GM23248 (cell line): ENCODE data around the gene MYOM3. TPM values are rescaled to one million over a fixed set of nuclear protein-coding genes. Genes with fewer than 3 reads are reported as not detected.
A peak's percentile ranks its signal among the peaks of the same experiment; 100 is the strongest.

Experiments
- DNase-seq: peaks from one replicate; pipeline ENCODE4 v3.0.0-alpha.2; 2015
- H2AFZ ChIP-seq: fragments of 200-600 bp; sonication (generic); 2 replicates; pipeline ENCODE4 v1.6.1; 2016; ENCODE audit warnings: antibody characterized with exemption
- H3F3A ChIP-seq: fragments of 200-600 bp; sonication (generic); 2 replicates; pipeline ENCODE4 v1.6.1; 2016; ENCODE audit warnings: mild to moderate bottlenecking, antibody characterized with exemption, mixed run types; ENCODE audit not compliant: insufficient read depth
- H3K27ac ChIP-seq: fragments of 200-600 bp; sonication (generic); 2 replicates; pipeline ENCODE4 v1.5.1; 2016; ENCODE audit warnings: mild to moderate bottlenecking
- H3K27me3 ChIP-seq: fragments of 200-600 bp; sonication (generic); replicated peaks from 2 replicates; pipeline ENCODE4 v1.6.1; 2016; ENCODE audit warnings: mild to moderate bottlenecking; ENCODE audit not compliant: insufficient read depth
- H3K36me3 ChIP-seq: fragments of 200-600 bp; sonication (generic); 2 replicates; pipeline ENCODE4 v1.6.1; 2016; ENCODE audit warnings: low read depth, mild to moderate bottlenecking
- H3K4me1 ChIP-seq: fragments of 200-600 bp; sonication (generic); 2 replicates; pipeline ENCODE4 v1.6.1; 2016; ENCODE audit warnings: mild to moderate bottlenecking; ENCODE audit not compliant: insufficient read depth
- H3K4me2 ChIP-seq: fragments of 200-600 bp; sonication (generic); one replicate; pipeline ENCODE4 v1.6.1; 2016; ENCODE audit warnings: mild to moderate bottlenecking; ENCODE audit not compliant: unreplicated experiment
- H3K4me3 ChIP-seq: fragments of 200-600 bp; sonication (generic); 2 replicates; pipeline ENCODE4 v1.5.1; 2016; ENCODE audit warnings: mild to moderate bottlenecking
- H3K79me2 ChIP-seq: fragments of 200-600 bp; sonication (generic); 2 replicates; pipeline ENCODE4 v1.6.1; 2016; ENCODE audit warnings: mild to moderate bottlenecking; ENCODE audit not compliant: insufficient read depth
- H3K9ac ChIP-seq: fragments of 200-600 bp; sonication (generic); 2 replicates; pipeline ENCODE4 v1.6.1; 2016; ENCODE audit warnings: mild to moderate bottlenecking
- H3K9me2 ChIP-seq: fragments of 200-600 bp; sonication (generic); 2 replicates; pipeline ENCODE4 v1.6.1; 2016; ENCODE audit warnings: mixed run types, mild to moderate bottlenecking, moderate library complexity; ENCODE audit not compliant: insufficient read depth
- H3K9me3 ChIP-seq: fragments of 200-600 bp; sonication (generic); one replicate; pipeline ENCODE4 v1.6.1; 2017; ENCODE audit warnings: low read depth
- H4K20me1 ChIP-seq: fragments of 200-600 bp; sonication (generic); 2 replicates; pipeline ENCODE4 v1.6.0; 2016; ENCODE audit not compliant: insufficient read depth
- EZH2 ChIP-seq: fragments of 200-600 bp; sonication (generic); IDR thresholded peaks from 2 replicates; pipeline ENCODE4 v1.6.1; 2018; ENCODE audit warnings: antibody characterized with exemption, mild to moderate bottlenecking; ENCODE audit not compliant: insufficient read depth, poor library complexity, severe bottlenecking
- EZH2phosphoT487 ChIP-seq: fragments of 200-600 bp; sonication (generic); IDR thresholded peaks from 2 replicates; pipeline ENCODE4 v1.6.1; 2018; ENCODE audit warnings: antibody characterized with exemption, moderate library complexity, mild to moderate bottlenecking, low read depth; ENCODE audit not compliant: insufficient read depth
- WGBS, 2 experiments: methylation state at CpG; one replicate each; pipeline ENCODE4 v1.1.6; 2015 to 2017; ENCODE audit warnings: low lambda C conversion rate in 2 of 2, low coverage in 1 of 2; ENCODE audit errors: missing lambda C conversion rate in 2 of 2; 5-methylcytosine and 5-hydroxymethylcytosine counted together
- in situ Hi-C: fragments of 300-500 bp; cut with MboI; formaldehyde crosslinking; loops from 2 replicates; pipeline ENCODE4 v1.15.0; 2020
- polyA plus RNA-seq: library from polyadenylated mRNA; unstranded; fragments of >200 nt; fragmentation: Nextera tagmentation; extraction: Ambion mirVana; gene quantifications from 2 replicates; pipeline ENCODE4 v1.2.1, GENCODE V29; 2016
- total RNA-seq: library from RNA; depleted of rRNA; stranded (reverse); fragments of >200 nt; shearing (Covaris generic); gene quantifications from 2 replicates; pipeline ENCODE4 v1.2.3, GENCODE V29; 2014

Gene MYOM3
- total and polyA plus RNA-seq, 2 experiments from 2014 or later = 1.2 to 1.4 TPM

DNA sequence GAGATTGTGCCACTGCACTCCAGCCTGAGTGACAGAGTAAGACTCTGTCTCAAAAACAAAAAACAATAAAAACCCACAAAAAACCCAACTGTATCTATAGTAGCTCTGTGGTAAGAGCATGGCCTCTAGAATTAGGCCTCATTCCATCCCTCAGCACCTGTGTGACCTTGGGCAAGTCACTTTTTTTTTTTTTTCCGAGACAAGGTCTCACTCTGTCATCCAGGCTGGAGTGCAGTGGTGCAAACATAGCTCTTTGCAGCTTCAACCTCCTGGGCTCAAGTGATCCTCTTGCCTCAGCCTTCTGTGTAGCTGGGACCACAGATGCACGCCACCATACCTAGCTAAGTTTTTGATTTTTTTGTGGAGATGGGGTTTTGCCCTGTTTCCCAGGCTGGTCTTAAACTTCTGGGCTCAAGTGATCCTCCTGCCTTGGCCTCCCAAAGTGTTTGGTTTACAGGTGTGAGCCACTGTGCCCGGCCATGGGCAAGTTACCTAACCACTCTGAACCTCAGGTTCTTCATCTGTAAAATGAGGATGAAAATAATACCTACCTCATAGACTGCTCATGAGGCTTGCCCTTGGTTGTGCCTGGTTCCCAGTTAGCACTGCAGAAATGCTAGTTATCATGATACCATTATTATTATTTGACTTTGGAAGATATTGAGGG, 15.3 kb upstream of the MYOM3 start:
- H3F3A ChIP-seq = peaks cover 5% of the 10 kb centered on the region; the same call in 1 of the 2 replicates
- WGBS, 2 experiments = 85 to 88% methylated on average over 3 of the region's 3 CpGs
- H3K4me1 ChIP-seq = no peaks in the 10 kb centered on the region
- TF ChIP-seq EZH2phosphoT487 (no peak), EZH2 (no peak)
- H3K27ac ChIP-seq = no peak overlapping the region
- H3K9ac ChIP-seq = no peak overlapping the region
- H2AFZ ChIP-seq = no peak overlapping the region
- H3K9me3 ChIP-seq = no peaks in the 10 kb centered on the region
- H3K79me2 ChIP-seq = no peaks in the 10 kb centered on the region
- no peak overlapping the region for H3K4me2 ChIP-seq
- no peaks in the 10 kb centered on the region for H3K27me3 ChIP-seq
- no peak for DNase-seq
- no peaks in the 10 kb centered on the region for H3K36me3 ChIP-seq
- H3K4me3 ChIP-seq = no peak overlapping the region
- in situ Hi-C loops = no loop called here
- H4K20me1 ChIP-seq = no peaks in the 10 kb centered on the region
- no peaks in the 10 kb centered on the region for H3K9me2 ChIP-seq

DNA sequence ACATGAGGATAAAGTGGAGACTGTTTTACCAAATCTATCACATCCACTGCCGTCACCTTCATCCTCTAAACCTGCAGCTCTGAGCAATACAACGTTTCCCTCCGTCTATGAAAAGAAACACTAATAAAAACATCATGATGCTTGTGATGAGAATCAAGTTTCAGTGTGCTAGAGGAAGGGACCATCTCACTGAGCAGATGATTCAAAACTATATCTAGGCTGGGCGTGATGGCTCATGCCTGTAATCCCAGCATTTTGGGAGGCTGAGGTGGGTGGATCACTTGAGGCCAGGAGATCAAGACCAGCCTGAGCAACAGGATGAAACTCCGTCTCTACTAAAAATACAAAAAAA, 14.7 kb upstream of the MYOM3 start:
- Histone ChIP-seq H3K36me3 (no peaks in the 10 kb centered on the region), H3K4me3 (no peak overlapping the region), H3K4me1 (no peaks in the 10 kb centered on the region), H3F3A (peaks cover 5% of the 10 kb centered on the region; the same call in 1 of the 2 replicates), H3K27ac (no peak overlapping the region), H3K9me2 (no peaks in the 10 kb centered on the region), H3K9me3 (no peaks in the 10 kb centered on the region), H4K20me1 (no peaks in the 10 kb centered on the region), H3K79me2 (no peaks in the 10 kb centered on the region), H2AFZ (no peak overlapping the region), H3K27me3 (no peaks in the 10 kb centered on the region), H3K9ac (no peak overlapping the region), H3K4me2 (no peak overlapping the region)
- TF ChIP-seq EZH2phosphoT487 (no peak), EZH2 (no peak)
- DNase-seq = no peak
- in situ Hi-C loops = no loop called here
- 54 to 59% methylated on average over 5 of the region's 5 CpGs for WGBS, 2 experiments

DNA sequence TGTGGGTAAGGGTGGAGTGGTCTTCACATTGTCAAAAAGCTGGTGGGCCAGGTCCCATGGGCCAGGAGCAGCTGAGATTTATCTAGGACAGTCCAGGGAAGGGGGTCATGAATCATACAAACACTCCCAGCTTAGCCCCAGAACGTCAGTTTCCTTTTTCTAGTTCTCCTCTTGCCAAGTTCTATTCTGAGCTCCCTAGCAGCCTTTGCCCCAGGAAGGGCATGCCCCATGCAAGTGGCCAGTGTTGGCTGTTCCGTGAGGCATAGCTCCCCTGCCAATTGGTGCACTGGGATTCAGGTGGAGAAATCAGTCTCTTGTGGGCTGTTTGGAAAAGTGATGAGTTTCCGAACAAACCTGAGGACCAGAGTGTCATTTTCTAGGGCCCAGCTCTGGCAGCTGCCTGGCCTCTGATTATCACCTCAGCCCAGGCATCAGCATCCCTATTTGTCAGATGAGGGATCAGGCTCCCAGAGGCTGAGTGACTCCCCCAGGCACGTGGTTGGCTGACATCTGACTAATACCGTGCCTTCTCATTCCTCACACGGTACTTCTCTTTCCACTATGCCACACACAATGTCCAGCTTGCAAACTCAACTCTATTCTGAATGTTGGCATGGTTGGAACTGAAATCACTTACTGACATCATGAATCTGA, 14.2 kb upstream of the MYOM3 start:
- DNase-seq = peak; percentile 62
- no peak overlapping the region for H3K9ac ChIP-seq
- H3K4me3 ChIP-seq = no peak overlapping the region
- WGBS, 2 experiments = 53 to 61% methylated on average over 5 to 6 of the region's 6 CpGs
- in situ Hi-C loops = no loop called here
- H3K4me1 ChIP-seq = no peaks in the 10 kb centered on the region
- no peak overlapping the region for H3K27ac ChIP-seq
- no peak overlapping the region for H2AFZ ChIP-seq
- H3K27me3 ChIP-seq = no peaks in the 10 kb centered on the region
- no peaks in the 10 kb centered on the region for H4K20me1 ChIP-seq
- TF ChIP-seq EZH2phosphoT487 (no peak), EZH2 (no peak)
- H3K9me3 ChIP-seq = no peaks in the 10 kb centered on the region
- H3K79me2 ChIP-seq = no peaks in the 10 kb centered on the region
- no peaks in the 10 kb centered on the region for H3K9me2 ChIP-seq
- H3K36me3 ChIP-seq = no peaks in the 10 kb centered on the region
- peaks cover 5% of the 10 kb centered on the region; the same call in 1 of the 2 replicates for H3F3A ChIP-seq
- H3K4me2 ChIP-seq = no peak overlapping the region

DNA sequence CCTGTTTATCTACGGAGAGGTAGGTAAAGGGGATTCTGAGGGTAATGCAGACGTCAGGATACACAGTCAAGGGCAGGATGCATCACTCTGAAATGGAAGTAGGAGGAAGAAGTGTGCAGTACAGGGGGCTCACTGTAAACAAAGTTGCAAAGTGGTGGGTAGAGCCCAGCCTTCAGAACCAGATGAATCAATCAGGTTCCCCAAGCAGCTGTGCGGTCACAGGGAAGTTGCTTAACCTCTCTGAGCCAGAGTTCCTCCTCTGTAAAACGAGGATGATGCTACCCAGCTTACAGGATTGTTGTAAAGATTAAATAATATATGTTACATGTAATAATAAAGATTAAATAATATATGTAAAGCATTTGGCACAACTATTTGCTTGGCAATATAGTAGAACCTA, 13.5 kb upstream of the MYOM3 start:
- Histone ChIP-seq H3K9me2 (no peaks in the 10 kb centered on the region), H3K27ac (no peak overlapping the region), H2AFZ (no peak overlapping the region), H3K4me2 (no peak overlapping the region), H3K36me3 (no peaks in the 10 kb centered on the region), H3K4me3 (no peak overlapping the region), H3K9me3 (no peaks in the 10 kb centered on the region), H3K9ac (no peak overlapping the region), H3K79me2 (no peaks in the 10 kb centered on the region), H3K27me3 (no peaks in the 10 kb centered on the region), H4K20me1 (no peaks in the 10 kb centered on the region), H3K4me1 (no peaks in the 10 kb centered on the region), H3F3A (peaks cover 5% of the 10 kb centered on the region; the same call in 1 of the 2 replicates)
- no peak for TF ChIP-seq EZH2phosphoT487
- no peak for TF ChIP-seq EZH2
- DNase-seq = no peak
- 83 to 87% methylated on average over 4 of the region's 4 CpGs for WGBS, 2 experiments
- in situ Hi-C loops = no loop called here
